OCI-M2 (cell line): ENCODE data around the gene OSBPL6.

ENCODE experiments used
- DNase-seq: peaks from one replicate; lab custom pipeline; 2025; ENCODE audit not compliant: unreplicated experiment; lab: John Stamatoyannopoulos, UW

The OSBPL6 gene

DNA sequence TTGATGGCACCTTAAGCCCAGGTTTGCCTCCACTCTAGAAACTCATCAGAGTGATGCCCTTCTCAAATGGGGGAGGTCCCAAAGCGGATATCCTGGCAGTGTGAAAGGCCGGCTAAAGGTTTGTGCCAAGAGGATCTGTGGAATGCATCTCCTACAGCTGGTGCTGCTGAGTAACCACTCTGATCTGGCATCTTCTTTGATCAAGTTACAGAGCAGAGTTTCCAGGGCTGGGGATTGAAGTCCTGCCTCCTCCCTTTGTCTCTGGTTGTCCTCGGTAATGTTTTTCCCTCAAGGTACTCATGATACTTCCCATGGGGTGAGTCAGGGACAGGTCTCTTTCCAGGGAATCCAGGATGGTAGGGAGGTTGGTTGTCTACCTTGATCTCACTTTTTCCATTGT, 232.1 kb downstream of the OSBPL6 start:
- no peak for DNase-seq

DNA sequence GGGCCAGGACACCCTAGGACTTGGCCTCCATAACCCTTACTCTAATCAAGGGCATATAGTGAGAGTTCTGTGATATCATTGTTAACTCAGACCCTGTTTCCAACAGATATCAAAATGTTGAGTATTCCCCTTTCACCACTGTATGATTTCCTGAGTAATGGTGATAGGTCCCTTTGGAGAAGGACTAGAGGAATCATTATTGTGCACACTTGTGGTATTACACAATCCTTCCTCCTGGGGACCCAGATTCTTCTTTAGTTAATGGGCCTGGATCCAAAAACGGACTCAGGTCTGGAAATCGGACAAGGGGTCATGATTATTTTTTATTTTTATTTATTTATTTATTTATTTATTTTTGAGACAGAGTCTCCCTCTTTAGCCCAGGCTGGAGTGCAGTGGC, 233.1 kb downstream of the OSBPL6 start:
- DNase-seq = no peak

DNA sequence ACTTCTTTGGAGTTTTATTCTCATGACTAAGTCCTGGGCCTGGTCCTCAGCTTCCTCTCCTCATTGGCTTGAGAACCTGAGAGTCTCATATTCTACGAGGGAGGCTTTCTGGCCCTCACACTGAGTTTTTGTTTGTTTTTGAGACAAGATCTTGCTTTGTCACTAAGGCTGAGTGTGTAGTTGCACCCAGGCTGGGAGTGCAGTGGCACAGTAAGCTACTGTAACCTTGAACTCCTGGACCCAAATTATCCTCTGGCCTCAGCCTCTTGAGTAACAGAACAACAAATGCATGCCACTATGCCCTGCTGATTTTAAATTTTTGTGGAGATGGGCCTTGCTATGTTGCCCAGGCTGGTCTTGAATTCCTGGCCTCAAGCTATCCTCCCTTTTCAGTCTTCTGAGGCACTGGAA, 234.1 kb downstream of the OSBPL6 start:
- DNase-seq = no peak

DNA sequence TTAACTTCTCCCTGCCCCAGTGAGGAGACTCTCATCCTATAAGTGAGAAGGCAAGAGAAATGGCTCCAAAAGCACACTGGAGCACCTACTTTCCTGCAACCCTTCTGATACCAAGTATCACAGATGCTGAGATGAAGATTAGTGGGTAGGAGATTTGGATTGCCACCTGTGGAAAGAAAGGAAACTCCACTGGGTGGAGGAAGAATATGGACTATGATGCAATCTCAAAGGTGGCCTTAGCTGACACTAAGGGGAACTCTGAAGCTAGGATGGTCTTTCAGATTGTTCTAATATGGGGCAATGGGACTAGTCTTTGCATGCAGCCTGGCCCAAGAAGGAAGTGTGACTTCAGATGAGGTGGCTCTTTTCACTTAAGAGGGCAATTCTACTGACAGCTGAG, 235.0 kb downstream of the OSBPL6 start:
- DNase-seq = no peak

DNA sequence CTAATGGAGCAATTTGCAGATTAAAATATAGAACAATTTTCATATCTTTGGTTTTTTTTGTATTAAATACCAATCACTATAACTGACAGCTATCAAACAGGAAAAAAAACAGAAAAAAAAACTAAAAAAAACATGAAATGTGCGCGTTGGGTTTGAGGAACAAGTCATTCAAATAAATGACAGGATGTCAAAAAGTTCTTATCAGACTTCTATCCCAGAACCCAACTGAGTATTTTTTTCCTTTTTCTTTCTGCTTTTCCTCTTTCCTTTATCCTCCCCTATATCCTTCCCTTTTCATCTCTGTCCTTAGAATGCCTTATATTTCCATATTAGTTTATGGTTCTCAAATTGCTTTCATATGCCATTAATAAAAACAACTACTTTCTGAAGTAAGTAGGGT, 242.3 kb downstream of the OSBPL6 start:
- no peak for DNase-seq

DNA sequence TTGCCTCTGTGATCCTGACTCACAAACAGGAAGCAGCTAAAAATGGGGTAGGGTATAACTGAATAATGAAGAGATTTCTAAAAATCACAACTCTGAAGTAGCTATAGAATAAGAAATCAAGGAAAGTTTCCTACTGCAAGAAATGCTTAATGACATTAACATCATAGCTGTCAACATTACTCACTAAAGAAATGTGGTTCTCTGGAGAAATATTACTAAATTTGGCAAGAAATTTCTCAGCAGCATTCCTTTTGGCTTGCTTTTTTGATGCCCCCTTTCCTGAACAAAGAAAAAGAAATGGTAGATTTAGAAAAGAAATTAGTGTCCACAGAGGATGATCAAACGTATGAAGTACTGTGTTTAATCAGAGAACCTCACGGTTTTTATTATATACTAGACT, 247.1 kb downstream of the OSBPL6 start:
- no peak for DNase-seq

DNA sequence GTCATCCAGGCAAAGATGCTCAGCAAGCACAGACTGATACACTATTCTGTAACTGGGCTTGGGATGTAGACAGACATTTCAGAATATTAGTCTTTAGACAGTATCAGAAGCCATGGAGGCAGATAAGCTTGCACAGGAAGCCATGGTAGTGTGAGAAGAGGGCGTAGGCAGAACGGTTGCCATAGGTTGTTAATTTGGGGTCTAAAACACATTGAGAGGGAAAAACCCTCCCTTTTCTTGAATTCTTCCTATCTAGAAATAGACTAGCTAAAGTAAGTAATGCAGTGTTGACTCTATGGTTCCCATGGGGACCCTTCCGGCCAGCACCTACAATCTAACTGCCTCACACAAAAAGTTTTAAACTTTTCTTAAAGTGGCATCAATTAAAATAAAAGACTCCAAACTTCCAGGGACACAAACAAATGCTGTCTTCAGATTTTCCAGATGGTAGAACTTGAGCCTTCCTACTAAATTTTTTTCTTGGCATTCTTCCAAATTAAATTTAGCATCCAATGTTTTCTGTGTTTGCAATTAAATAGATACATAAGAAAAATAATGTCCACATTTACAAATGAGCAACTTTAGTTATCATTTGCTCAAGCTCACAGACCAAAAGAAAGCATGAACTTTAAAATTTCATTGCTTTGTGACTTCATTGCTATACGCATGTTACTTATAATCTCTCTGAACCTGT, 254.8 kb downstream of the OSBPL6 start:
- DNase-seq = no peak

DNA sequence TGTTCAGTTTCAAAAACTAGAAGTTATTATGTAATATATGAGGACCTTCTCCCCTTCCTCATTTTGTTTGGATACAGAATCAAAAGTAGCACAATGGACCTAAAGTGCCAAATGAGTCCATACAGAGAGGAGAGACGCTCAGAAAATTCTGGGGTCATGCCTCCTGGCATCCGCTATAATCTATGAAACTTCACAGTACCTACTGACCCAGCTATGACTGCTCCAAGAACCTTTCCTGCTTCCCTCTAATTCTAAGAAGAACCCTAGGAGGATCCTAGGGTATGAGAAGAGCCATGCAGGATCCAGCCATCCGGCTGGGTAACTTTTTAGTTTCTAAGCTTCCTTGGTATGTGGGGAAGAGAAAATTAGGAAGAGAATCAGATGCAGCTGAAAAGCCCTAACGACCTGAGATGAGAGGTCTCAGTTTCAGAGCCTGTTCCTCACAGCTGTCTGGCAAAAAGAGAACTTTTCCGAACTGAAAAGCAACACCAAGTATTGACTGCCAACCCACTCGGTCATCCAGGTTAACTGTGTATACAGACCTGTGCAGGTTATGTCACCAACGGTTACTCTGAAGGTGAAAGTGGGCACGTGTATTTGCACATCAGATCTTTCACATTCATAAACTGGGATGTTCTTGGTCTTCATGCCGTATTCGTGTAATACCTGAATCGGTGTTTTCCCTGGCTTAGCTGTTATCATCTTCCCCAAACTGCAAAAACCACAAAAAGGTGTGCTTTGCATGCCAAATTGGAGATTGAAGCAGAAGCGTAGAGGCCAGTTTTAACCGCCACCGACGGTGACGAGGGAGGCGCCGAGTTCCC, 255.6 kb downstream of the OSBPL6 start:
- DNase-seq = no peak

DNA sequence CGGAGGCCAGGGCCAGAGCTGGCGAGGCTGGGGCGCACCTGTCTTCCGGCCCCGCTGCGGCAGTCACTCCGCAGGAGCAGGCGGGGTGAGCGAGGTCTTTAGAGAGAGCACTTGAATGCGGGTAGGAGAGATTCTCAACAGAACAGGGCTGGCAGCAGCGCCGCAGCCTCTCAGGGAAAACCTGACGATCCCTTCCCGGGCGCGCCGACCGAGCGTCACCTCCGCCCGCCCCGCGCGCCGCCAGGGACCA, 256.1 kb downstream of the OSBPL6 start:
- no peak for DNase-seq

DNA sequence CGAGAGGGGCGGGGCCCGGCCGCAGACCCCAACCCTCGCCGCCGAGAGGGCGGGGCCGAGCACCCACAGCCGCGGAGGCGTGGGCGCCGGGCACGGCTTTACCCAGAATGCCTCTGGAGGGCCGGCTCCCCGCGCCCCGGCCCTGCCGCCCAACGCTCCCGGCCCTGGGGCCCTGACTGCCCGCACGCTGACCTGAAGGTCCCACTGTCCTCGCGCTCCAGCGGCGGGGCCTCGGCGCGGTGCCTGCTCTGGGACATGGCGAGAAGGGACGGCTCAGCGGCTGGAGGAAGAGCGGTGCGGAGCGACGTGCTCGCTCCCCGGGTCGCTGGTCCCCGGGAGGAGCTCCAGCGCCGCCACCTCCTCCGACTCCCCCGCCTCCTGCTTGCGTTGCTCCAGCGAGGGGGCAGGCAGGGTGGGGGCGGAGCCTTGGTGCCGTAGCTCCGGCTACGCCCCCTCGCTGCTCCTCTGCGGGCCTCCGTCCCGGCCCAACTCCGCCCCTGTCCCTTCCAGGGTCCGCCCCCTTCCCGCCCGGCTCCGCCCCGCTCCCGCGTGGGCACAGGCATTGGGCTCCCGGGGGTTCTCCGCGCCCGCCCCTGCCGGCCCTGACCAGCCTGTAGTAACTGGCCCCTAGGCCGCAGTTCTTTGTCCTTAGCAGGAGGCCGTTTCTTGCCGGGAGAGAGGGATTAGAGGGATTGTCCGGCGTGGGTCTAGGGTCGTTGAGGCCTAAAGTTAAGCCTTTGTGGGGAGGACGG, 256.6 kb downstream of the OSBPL6 start, which contains the start of the genes PJVK and PRKRA:
PJVK (plus strand) TSS at position 605 of the 752 bp plus-strand sequence. CDS start 2,032 bp downstream, outside the sequence.
PRKRA (minus strand) TSS at position 402 of the 752 bp plus-strand sequence; CDS start at position 257, 145 bp downstream.
- peak; percentile 43 for DNase-seq

DNA sequence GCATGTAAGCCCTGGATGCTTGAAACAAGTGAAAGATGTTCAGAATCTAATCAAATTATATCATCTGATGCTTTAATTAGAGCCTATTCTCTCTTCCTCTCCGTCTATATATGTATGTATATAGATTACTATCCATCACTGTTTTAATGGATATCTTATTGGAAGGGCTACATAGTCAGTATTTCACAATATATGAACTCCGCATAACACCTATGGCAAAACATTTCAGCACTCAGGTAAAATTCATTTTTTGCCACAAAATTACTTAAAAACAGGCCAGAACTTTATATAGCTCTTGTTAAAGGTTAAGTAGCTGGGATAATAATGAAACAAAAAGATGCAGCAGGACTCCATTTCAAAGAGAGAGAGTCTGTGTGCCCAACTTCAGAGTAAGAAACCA, 258.0 kb downstream of the OSBPL6 start:
- no peak for DNase-seq
